ENCODE data around the gene LINGO1.

Gene LINGO1, protein sequence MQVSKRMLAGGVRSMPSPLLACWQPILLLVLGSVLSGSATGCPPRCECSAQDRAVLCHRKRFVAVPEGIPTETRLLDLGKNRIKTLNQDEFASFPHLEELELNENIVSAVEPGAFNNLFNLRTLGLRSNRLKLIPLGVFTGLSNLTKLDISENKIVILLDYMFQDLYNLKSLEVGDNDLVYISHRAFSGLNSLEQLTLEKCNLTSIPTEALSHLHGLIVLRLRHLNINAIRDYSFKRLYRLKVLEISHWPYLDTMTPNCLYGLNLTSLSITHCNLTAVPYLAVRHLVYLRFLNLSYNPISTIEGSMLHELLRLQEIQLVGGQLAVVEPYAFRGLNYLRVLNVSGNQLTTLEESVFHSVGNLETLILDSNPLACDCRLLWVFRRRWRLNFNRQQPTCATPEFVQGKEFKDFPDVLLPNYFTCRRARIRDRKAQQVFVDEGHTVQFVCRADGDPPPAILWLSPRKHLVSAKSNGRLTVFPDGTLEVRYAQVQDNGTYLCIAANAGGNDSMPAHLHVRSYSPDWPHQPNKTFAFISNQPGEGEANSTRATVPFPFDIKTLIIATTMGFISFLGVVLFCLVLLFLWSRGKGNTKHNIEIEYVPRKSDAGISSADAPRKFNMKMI

DNA sequence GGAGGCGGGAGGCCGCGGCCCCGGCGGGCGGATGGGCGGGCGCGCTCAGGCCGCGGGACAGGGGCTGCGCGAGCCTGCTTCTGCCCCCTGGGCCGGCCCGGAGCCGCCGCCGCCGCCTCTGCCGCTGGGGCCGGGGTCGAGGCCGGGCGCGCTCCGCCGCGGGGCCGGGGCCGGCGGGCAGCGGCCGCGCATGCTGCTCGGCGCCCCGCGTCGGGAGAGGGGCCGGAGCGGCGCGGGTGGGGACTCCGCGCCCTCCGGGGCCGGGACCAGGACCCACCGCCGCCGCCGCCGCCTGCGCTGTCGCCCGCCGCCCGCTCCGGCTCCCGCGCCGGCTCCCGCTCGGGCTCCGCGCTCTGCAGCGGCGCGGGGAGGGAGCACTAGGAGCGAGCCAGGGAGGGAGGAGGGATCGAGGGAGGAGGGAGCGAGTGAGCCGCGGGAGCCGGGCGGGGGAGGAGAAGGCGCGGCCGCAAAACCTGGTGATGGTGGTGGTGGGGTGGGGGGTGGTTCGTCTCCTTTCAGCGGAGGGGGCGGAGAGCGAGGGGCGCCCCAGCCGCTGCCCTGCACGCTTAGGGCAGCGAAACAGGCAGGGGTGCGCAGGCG, at the start of gene LINGO1:
Gene LINGO1 (minus strand): TSS at position 379 of the 600 bp plus-strand sequence. CDS start 597 bp downstream, outside the sequence.
- TF ChIP-seq, protein P1, sequence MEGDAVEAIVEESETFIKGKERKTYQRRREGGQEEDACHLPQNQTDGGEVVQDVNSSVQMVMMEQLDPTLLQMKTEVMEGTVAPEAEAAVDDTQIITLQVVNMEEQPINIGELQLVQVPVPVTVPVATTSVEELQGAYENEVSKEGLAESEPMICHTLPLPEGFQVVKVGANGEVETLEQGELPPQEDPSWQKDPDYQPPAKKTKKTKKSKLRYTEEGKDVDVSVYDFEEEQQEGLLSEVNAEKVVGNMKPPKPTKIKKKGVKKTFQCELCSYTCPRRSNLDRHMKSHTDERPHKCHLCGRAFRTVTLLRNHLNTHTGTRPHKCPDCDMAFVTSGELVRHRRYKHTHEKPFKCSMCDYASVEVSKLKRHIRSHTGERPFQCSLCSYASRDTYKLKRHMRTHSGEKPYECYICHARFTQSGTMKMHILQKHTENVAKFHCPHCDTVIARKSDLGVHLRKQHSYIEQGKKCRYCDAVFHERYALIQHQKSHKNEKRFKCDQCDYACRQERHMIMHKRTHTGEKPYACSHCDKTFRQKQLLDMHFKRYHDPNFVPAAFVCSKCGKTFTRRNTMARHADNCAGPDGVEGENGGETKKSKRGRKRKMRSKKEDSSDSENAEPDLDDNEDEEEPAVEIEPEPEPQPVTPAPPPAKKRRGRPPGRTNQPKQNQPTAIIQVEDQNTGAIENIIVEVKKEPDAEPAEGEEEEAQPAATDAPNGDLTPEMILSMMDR (conservative IDR thresholded peaks at IDR 0.05; ENCODE audit: low read depth) = no peak
- ChIA-PET POLR2A (ENCODE audit: low non-redundant PET) (no interaction called here), CTCF (interaction anchor here (0.5 to 5.1 kb wide), 35 partner anchors 9 to 1620 kb away, joined by 3 to 67 read pairs (median 5); no protein-coding TSS in a partner anchor)
- no peak for DNase-seq (ENCODE audit: low spot score)
- H3K27ac ChIP-seq = no peak within 1 kb of the TSS

GRCh38 chr15:77681362-77681761, 48.6 kb upstream of the LINGO1 start:
- CTCF ChIA-PET = no interaction called here
- H3K27ac ChIP-seq = no peak overlapping the region
- POLR2A ChIA-PET (ENCODE audit: low non-redundant PET) = no interaction called here
- DNase-seq (ENCODE audit: low spot score) = no peak
- TF ChIP-seq, protein P1 (conservative IDR thresholded peaks at IDR 0.05; ENCODE audit: low read depth) = no peak

- TF ChIP-seq, protein P1 (conservative IDR thresholded peaks at IDR 0.05; ENCODE audit: low read depth) = no peak
- ChIA-PET CTCF (interaction anchor here (0.6 kb wide), 1 partner anchor 48 kb away, joined by 3 read pairs; no protein-coding TSS in a partner anchor), POLR2A (ENCODE audit: low non-redundant PET) (no interaction called here)
- no peak for DNase-seq (ENCODE audit: low spot score)
- H3K27ac ChIP-seq = no peak overlapping the region
Measured at GRCh38 chr15:77676569-77677375, 44.1 kb upstream of the LINGO1 start.

GRCh38 chr15:77675806-77676415, 43.2 kb upstream of the LINGO1 start:
- no peak for DNase-seq (ENCODE audit: low spot score)
- no peak overlapping the region for H3K27ac ChIP-seq
- TF ChIP-seq, protein P1 (conservative IDR thresholded peaks at IDR 0.05; ENCODE audit: low read depth) = no peak
- CTCF ChIA-PET = interaction anchor here (0.6 kb wide), 1 partner anchor 49 kb away, joined by 3 read pairs; no protein-coding TSS in a partner anchor
- POLR2A ChIA-PET (ENCODE audit: low non-redundant PET) = no interaction called here

GRCh38 chr15:77674327-77674726, 41.6 kb upstream of the LINGO1 start:
- CTCF ChIA-PET = no interaction called here
- POLR2A ChIA-PET (ENCODE audit: low non-redundant PET) = no interaction called here
- DNase-seq (ENCODE audit: low spot score) = no peak
- no peak overlapping the region for H3K27ac ChIP-seq
- TF ChIP-seq, protein P1 (conservative IDR thresholded peaks at IDR 0.05; ENCODE audit: low read depth) = no peak

All from RWPE1 (cell line).